HTERT RPE-1 (cell line): Measurements from ENCODE around the gene GPC1.
"Not testable (repeated sequence)": the region's sequence is repeated elsewhere in the genome, so short reads cannot be mapped to it uniquely, and the experiment has no call there.

ENCODE experiments used
- in situ Hi-C: fragments of 300-500 bp; cut with MboI; formaldehyde crosslinking; loops from 4 replicates; pipeline ENCODE4 v1.14.3; 2020; ENCODE audit warnings: low sequenced_read_pairs

The GPC1 gene

DNA sequence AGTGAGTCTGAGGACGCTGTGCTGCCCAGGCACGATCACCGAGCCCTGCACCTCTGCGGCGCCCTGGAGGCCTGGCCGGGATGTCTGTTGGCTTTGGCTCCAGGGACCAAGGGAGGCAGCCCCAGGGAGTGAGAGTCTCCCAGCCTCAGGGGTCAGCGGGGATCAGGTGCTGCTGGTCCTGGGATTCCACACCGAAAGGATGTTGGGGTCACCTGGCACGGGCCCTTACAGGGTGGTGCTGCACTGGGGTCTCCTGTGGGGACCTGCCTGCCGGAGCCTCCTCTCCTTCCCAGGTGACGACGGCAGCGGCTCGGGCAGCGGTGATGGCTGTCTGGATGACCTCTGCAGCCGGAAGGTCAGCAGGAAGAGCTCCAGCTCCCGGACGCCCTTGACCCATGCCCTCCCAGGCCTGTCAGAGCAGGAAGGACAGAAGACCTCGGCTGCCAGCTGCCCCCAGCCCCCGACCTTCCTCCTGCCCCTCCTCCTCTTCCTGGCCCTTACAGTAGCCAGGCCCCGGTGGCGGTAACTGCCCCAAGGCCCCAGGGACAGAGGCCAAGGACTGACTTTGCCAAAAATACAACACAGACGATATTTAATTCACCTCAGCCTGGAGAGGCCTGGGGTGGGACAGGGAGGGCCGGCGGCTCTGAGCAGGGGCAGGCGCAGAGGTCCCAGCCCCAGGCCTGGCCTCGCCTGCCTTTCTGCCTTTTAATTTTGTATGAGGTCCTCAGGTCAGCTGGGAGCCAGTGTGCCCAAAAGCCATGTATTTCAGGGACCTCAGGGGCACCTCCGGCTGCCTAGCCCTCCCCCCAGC, 30.5 kb downstream of the GPC1 start:
- in situ Hi-C loops = no loop called here

DNA sequence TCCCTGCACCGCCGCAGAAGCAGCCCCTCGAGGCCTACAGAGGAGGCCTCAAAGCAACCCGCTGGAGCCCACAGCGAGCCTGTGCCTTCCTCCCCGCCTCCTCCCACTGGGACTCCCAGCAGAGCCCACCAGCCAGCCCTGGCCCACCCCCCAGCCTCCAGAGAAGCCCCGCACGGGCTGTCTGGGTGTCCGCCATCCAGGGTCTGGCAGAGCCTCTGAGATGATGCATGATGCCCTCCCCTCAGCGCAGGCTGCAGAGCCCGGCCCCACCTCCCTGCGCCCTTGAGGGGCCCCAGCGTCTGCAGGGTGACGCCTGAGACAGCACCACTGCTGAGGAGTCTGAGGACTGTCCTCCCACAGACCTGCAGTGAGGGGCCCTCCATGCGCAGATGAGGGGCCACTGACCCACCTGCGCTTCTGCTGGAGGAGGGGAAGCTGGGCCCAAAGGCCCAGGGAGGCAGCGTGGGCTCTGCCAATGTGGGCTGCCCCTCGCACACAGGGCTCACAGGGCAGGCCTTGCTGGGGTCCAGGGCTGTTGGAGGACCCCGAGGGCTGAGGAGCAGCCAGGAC, 31.2 kb downstream of the GPC1 start:
- in situ Hi-C loops = no loop called here

DNA sequence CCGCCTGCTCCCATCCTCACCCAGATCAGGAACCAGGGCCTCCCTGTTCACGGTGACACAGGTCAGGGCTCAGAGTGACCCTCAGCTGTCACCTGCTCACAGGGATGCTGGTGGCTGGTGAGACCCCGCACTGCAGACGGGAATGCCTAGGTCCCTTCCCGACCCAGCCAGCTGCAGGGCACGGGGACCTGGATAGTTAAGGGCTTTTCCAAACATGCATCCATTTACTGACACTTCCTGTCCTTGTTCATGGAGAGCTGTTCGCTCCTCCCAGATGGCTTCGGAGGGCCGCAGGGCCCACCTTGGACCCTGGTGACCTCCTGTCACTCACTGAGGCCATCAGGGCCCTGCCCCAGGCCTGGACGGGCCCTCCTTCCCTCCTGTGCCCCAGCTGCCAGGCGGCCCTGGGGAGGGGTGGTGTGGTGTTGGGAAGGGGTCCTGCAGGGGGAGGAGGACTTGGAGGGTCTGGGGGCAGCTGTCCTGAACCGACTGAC, 31.7 kb downstream of the GPC1 start:
- in situ Hi-C loops = no loop called here

DNA sequence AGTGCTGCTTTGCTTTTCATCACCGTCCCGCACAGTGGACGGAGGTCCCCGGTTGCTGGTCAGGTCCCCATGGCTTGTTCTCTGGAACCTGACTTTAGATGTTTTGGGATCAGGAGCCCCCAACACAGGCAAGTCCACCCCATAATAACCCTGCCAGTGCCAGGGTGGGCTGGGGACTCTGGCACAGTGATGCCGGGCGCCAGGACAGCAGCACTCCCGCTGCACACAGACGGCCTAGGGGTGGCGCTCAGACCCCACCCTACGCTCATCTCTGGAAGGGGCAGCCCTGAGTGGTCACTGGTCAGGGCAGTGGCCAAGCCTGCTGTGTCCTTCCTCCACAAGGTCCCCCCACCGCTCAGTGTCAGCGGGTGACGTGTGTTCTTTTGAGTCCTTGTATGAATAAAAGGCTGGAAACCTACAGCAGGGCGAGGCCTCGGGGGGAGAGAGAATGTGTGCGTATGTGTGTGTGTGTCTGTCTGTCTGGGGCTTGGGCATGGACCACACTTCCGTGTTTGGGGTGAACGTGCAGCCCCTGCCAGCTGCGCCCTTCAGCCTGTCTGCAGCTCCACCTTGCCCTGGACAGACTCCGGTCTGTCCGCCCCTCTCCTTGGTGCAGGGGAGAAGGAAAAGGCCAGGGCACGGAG, 32.3 kb downstream of the GPC1 start:
- in situ Hi-C loops = no loop called here

GRCh38 chr2:240468303-240469238, 33.1 kb downstream of the GPC1 start:
- in situ Hi-C loops = no loop called here

DNA sequence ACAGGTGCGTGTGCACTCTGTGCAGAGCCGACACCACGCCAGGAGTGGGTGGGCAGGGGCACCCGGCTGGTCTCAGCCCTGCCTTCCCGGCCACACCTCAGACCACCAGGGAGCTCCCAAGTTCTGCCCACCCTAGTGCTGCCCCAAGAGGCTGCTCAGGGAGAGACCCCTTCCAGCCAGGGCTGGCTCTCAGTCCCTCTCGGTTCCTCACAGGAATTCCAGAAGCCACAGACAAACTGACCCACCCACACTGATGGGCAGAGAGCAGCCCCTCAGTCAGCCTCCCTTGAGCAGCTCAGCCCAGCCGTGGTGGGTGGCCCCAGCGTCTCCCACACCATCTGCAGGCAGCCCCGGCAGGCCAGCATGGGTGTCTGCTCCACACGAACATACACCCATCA, 33.8 kb downstream of the GPC1 start:
- in situ Hi-C loops = no loop called here

- in situ Hi-C loops = no loop called here
These were observed 34.3 kb downstream of the GPC1 start for GRCh38 chr2:240469740-240470139.

DNA sequence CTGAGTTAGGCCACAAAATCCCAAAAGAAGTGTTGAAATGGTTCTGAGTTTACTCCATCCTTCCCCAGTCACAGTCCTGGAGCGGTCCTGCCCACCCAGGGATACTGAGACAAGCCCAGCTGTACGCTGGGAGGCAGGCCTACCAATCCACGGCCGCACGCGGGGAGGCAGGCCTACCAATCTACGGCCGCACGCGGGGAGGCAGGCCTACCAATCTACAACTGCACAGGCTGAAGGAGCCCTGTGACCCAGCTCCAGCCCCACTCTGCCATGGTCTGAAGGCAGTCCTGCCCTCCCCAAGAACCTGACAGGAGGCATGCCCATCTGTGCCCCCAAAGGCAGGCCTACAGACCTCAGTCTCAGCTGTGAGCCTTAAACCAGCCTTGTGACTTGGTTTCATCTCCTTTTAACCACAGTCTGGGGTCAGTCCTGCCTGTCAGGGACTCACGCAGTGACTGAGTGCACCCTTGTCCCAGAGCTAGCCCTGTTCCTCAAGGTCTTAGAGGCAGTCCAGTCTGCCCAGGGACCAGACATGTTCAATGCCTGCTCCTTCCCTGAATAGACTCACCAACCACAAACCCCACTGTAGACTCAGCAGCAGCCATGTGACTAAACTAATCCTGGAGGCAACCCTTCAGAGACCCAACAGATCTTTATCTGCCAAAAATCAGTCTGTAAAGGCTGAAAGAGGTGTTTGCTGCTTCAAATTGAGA, 36.8 kb downstream of the GPC1 start:
- in situ Hi-C loops = no loop called here

GRCh38 chr2:240473211-240473610, 37.7 kb downstream of the GPC1 start:
- in situ Hi-C loops = no loop called here

DNA sequence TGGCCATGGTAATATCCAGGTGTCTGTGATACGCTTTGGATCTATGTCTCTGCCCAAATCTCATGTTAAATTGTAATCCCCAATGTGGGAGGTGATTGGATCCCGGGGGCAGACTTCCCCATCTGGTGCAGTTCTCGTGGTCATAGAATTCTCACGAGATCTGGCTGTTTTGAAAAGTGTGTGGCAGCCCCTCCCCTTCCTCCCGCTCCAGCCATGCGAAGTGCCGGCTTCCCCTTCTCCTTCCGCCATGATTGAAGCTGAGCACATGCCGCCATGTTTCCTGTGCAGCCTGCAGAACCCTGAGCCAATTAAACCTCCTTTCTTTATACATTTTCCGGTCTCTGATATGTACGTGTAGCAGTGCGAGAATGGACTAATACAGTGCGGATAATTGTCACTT, 42.5 kb downstream of the GPC1 start:
- in situ Hi-C loops = no loop called here

DNA sequence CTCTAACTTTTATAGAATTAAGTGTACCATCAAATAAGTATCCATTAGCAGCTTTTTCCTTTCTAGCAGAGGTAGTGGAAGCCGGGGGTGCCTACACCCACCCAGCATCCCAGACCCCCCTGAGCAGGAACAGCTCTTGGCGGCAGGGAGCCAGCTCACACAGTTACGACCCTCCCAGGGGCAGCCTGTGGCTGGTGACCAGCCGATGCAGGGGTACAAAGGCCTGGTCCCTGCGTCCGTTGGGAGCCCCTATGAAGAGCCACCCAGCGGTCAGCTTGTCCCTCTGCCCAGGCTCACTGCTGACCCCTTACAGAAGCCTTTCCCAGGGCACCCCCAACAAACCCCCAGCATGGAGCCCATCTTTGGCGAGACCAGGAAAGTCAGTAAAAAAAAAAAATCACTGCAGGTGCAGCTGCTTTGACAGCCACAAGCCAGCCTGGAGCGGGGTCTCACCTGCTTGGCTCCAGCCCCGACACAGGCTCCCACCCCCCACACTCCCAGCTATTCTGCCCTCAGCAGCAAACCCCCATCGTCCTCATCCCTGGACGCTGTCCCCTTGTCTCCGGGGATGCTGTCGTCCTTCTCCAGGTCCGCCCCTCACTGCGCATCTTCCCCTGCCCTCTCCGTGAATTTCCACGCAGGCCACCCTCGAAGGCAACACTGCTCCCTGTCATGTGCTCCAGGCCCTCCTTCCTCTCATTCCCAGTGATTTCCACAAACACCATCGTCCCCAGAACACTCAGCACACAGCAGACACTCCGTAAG, 43.1 kb downstream of the GPC1 start:
- in situ Hi-C loops = no loop called here

DNA sequence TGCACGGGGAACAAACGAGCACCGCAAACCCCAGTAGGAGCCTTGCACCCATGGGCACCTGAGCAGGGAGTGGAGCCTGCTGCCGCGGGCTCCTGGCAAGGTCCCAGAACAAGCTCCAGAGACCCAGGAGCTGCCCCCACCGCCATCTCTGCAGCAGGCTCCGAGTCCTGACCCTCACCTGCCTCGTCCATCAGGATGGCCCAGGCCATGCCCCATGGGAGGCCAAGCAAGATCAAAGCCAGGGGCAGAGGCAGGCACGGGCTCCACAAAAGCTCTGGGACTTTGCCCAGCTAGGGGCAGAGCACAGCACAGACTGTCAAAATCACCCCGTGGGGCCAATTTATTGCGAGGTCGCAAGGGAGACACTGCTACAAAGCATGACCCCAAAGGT, 43.6 kb downstream of the GPC1 start:
- in situ Hi-C loops = no loop called here

DNA sequence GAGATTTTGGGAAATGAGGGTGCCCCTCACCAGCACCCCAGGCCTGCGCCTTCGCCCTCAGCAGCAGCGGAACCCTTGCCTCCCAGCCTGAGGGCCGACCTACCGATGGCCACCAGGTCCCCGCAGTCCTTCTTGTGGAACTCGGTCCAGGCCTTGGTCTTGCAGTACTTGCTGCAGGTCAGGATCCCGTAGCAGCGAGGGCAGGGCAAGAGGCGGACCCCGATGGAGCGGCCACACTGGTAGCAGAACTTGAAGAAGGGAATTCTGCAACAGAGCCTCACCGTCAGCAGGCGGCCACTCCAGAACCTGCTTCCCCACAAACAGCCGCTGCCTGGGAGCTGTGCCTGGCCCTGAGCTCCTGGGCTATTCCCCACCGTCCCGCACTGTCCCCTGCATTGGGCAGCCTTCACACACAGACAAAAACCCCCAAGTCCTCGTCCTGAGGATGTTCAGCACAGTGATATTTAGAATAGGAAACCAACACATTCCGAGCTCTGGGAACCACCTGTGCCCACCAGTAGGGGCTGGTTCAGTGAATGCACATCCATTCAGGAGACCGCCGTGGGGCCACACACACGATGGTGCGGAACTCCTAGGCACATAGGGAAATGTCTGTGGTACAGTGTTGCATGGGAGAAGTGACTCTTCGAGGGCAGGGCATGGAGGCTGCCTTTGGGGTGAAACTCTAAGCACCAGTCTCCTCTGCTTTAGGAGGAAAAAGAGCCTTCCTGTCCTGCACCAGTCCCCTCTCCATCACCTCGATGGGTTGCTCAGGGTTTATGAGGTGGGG, 45.6 kb downstream of the GPC1 start:
- in situ Hi-C loops = no loop called here

DNA sequence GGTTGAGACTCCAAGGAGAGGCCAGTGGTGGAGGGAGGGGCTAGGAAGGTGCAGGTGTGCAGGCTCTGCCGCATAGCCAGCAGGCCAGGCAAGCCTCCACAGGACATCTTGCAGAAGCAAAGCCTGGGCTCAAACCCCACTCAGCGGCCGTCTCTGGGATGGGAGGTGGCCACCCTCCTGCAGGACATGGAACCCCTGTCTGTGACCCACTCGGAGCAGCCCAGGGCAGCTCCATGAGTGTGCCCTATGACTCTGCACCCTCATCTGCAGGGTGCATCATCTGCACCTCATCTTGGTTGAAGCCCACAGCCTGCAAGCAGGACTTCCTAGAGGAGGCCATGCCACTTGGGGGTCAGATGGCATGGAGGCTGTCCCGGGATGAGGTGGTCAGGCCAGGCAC, 46.3 kb downstream of the GPC1 start:
- in situ Hi-C loops = no loop called here

DNA sequence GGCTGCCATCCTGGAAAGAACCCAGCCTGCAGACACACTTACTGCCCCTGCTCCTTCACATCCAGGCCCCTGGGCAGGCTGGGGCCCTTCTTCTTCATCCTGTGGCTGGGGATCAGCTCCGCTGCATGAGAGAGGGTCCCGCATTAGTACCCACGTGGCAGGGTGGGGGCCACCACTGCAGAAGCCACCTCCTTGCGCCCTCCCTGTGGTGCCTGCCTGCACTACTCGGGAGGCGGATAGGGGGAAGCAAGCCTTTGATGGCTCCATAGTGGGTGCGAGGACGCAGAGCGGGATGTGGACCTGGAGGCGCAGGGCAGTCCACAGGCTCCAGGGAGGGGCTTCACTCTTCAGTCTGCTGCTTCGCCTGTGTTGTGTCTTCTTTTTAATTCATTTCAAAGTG, 46.7 kb downstream of the GPC1 start:
- in situ Hi-C loops = no loop called here

- in situ Hi-C loops = no loop called here
These were observed 56.0 kb downstream of the GPC1 start for GRCh38 chr2:240491483-240491882.

- in situ Hi-C loops = no loop called here
These were observed 58.8 kb downstream of the GPC1 start for GRCh38 chr2:240494194-240494793.

DNA sequence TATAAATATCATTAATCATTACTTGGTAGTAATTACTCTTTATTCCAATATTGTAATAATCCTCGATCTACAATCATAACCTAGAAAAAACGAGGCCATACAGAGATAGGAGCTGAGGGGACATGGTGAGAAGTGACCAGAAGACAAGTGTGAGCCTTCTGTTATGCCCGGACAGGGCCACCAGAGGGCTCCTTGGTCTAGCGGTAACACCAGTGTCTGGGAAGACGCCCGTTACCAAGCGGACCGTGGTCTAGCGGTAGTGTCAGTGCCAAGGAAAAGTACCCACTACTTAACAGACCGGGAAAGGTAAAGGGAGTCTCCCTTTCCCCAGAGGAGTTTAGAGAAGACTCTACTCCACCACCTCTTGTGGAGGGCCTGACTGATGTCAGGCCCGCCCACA, 59.5 kb downstream of the GPC1 start:
- in situ Hi-C loops = not testable (repeated sequence)
